HUES48 (cell line): ENCODE results near the gene VGLL4.
"Not testable (repeated sequence)": the region's sequence is repeated elsewhere in the genome, so short reads cannot be mapped to it uniquely, and the experiment has no call there.

Experiments used
- H3K27ac ChIP-seq: one replicate; pipeline ENCODE4 v1.7.0; 2013; ENCODE audit warnings: low read depth, low read length, inconsistent platforms
- H3K27me3 ChIP-seq: 2 replicates; pipeline ENCODE4 v1.6.1; 2013; ENCODE audit warnings: mild to moderate bottlenecking, low read length; ENCODE audit not compliant: control insufficient read depth, insufficient read depth
- H3K36me3 ChIP-seq: 2 replicates; pipeline ENCODE4 v1.6.1; 2013; ENCODE audit warnings: low read length; ENCODE audit not compliant: control insufficient read depth, insufficient read depth
- H3K4me1 ChIP-seq: 2 replicates; pipeline ENCODE4 v1.6.1; 2013; ENCODE audit warnings: mild to moderate bottlenecking, low read length; ENCODE audit not compliant: control insufficient read depth, insufficient read depth
- H3K4me3 ChIP-seq: 2 replicates; pipeline ENCODE4 v1.5.1; 2013; ENCODE audit warnings: mild to moderate bottlenecking, low read depth, low read length
- H3K9ac ChIP-seq: 2 replicates; pipeline ENCODE4 v1.6.1; 2013; ENCODE audit warnings: mild to moderate bottlenecking, low read depth, low read length, moderate library complexity
- H3K9me3 ChIP-seq: 2 replicates; pipeline ENCODE4 v1.6.1; 2013; ENCODE audit warnings: low read length; ENCODE audit not compliant: control insufficient read depth, insufficient read depth

VGLL4 gene

GRCh38 chr3:11604139-11604892 is 39.4 kb downstream of the VGLL4 start:
- H3K4me1 ChIP-seq, result peaks cover 63% of the 10 kb centered on the region
- H3K27me3 ChIP-seq, result no peaks in the 10 kb centered on the region

GRCh38 chr3:11603628-11604027 is 40.1 kb downstream of the VGLL4 start:
- no peaks in the 10 kb centered on the region for H3K27me3 ChIP-seq
- no peak overlapping the region for H3K4me3 ChIP-seq
- H3K27ac ChIP-seq, result peak overlapping the region; percentile 16
- H3K36me3 ChIP-seq, result peaks cover 14% of the 10 kb centered on the region
- no peak overlapping the region for H3K9ac ChIP-seq
- no peaks in the 10 kb centered on the region for H3K9me3 ChIP-seq
- peaks cover 63% of the 10 kb centered on the region for H3K4me1 ChIP-seq

More at GRCh38 chr3:11604139-11604892, 39.4 kb downstream of the VGLL4 start:
- peak overlapping the region; percentile 16 for H3K27ac ChIP-seq
- H3K4me3 ChIP-seq, result no peak overlapping the region
- peaks cover 14% of the 10 kb centered on the region for H3K36me3 ChIP-seq
- H3K9me3 ChIP-seq, result no peaks in the 10 kb centered on the region
- H3K9ac ChIP-seq, result no peak overlapping the region

GRCh38 chr3:11602886-11603527 is 40.7 kb downstream of the VGLL4 start:
- H3K9me3 ChIP-seq, result no peaks in the 10 kb centered on the region
- no peaks in the 10 kb centered on the region for H3K27me3 ChIP-seq
- peaks cover 14% of the 10 kb centered on the region for H3K36me3 ChIP-seq
- H3K4me3 ChIP-seq, result no peak overlapping the region
- H3K27ac ChIP-seq, result no peak overlapping the region
- peaks cover 58% of the 10 kb centered on the region for H3K4me1 ChIP-seq
- no peak overlapping the region for H3K9ac ChIP-seq

- H3K9me3 ChIP-seq, result no peaks in the 10 kb centered on the region
- H3K9ac ChIP-seq, result no peak overlapping the region
- peaks cover 53% of the 10 kb centered on the region for H3K4me1 ChIP-seq
- no peak overlapping the region for H3K4me3 ChIP-seq
- peaks cover 14% of the 10 kb centered on the region for H3K36me3 ChIP-seq
- peak overlapping the region; percentile 86 for H3K27ac ChIP-seq
- H3K27me3 ChIP-seq, result no peaks in the 10 kb centered on the region
Observed at GRCh38 chr3:11602239-11602840, 41.4 kb downstream of the VGLL4 start.

GRCh38 chr3:11601446-11602238 is 42.1 kb downstream of the VGLL4 start:
- H3K9me3 ChIP-seq, result no peaks in the 10 kb centered on the region
- no peaks in the 10 kb centered on the region for H3K27me3 ChIP-seq
- H3K4me1 ChIP-seq, result peaks cover 53% of the 10 kb centered on the region
- H3K4me3 ChIP-seq, result no peak overlapping the region
- no peak overlapping the region for H3K9ac ChIP-seq
- peak overlapping the region; percentile 86 for H3K27ac ChIP-seq
- peaks cover 14% of the 10 kb centered on the region for H3K36me3 ChIP-seq

- H3K4me1 ChIP-seq, result peaks cover 52% of the 10 kb centered on the region
- H3K4me3 ChIP-seq, result no peak overlapping the region
- peaks cover 14% of the 10 kb centered on the region for H3K36me3 ChIP-seq
- H3K27ac ChIP-seq, result peak overlapping the region; percentile 86
- H3K9ac ChIP-seq, result 0 out of 2 replicates have a peak overlapping the region, but pooled peaks have one; percentile 2
- H3K9me3 ChIP-seq, result no peaks in the 10 kb centered on the region
- no peaks in the 10 kb centered on the region for H3K27me3 ChIP-seq
Observed at GRCh38 chr3:11600501-11601282, 43.0 kb downstream of the VGLL4 start.

GRCh38 chr3:11596387-11596786 is 47.3 kb downstream of the VGLL4 start:
- Histone ChIP-seq H3K9me3 (no peaks in the 10 kb centered on the region), H3K36me3 (peaks cover 14% of the 10 kb centered on the region), H3K27me3 (no peaks in the 10 kb centered on the region), H3K27ac (no peak overlapping the region), H3K4me3 (no peak overlapping the region), H3K4me1 (peaks cover 44% of the 10 kb centered on the region), H3K9ac (no peak overlapping the region)

GRCh38 chr3:11595024-11595423 is 48.7 kb downstream of the VGLL4 start:
- peaks cover 44% of the 10 kb centered on the region for H3K4me1 ChIP-seq
- H3K4me3 ChIP-seq, H3K9me3 ChIP-seq, H3K9ac ChIP-seq, H3K36me3 ChIP-seq, H3K27me3 ChIP-seq, H3K27ac ChIP-seq: not testable (repeated sequence)

GRCh38 chr3:11593318-11594034 is 50.2 kb downstream of the VGLL4 start:
- no peaks in the 10 kb centered on the region for H3K36me3 ChIP-seq
- H3K4me3 ChIP-seq, result no peak overlapping the region

More at GRCh38 chr3:11593318-11594034, 50.2 kb downstream of the VGLL4 start:
- Histone ChIP-seq H3K4me1 (peaks cover 55% of the 10 kb centered on the region), H3K9ac (no peak overlapping the region), H3K9me3 (no peaks in the 10 kb centered on the region), H3K27me3 (no peaks in the 10 kb centered on the region), H3K27ac (peak overlapping the region; percentile 94)
